Ovary (tissue), 9 donors: Measurements from ENCODE around the gene MICA. TPM values are rescaled to one million over a fixed set of nuclear protein-coding genes. Genes with fewer than 3 reads are reported as not detected.

Experiments
- DNase-seq, 5 donors: peaks; one replicate each; pipeline ENCODE4 v3.0.0-alpha.2; 2019 to 2020
- H3K27ac ChIP-seq, 2 donors: fragments of 200-600 bp; one replicate each; pipeline versions ENCODE4 v1.5.1 to v1.8.0; 2019 to 2022
- H3K27me3 ChIP-seq: fragments of 200-600 bp; one replicate; pipeline ENCODE4 v1.8.0; 2022
- H3K36me3 ChIP-seq: fragments of 200-600 bp; sonication (generic); one replicate; pipeline ENCODE4 v1.5.1; 2019
- H3K4me1 ChIP-seq: one replicate; pipeline ENCODE4 v1.8.1; 2013; ENCODE audit warnings: mild to moderate bottlenecking, moderate library complexity; ENCODE audit not compliant: insufficient read depth
- H3K4me3 ChIP-seq: fragments of 200-600 bp; sonication (generic); one replicate; pipeline ENCODE4 v1.5.1; 2017
- H3K9me3 ChIP-seq, 2 donors: fragments of 200-600 bp in 1 of 2; sonication (generic) in 1 of 2; one replicate each; pipeline versions ENCODE4 v1.5.1 to v1.8.1; 2013 to 2019; ENCODE audit warnings: mild to moderate bottlenecking in 1 of 2, moderate library complexity in 1 of 2
- CTCF ChIP-seq, 3 donors: fragments of 450-650 bp in 2 of 3; fragments of 200-600 bp in 1 of 3; IDR thresholded peaks; one replicate each; pipeline versions ENCODE4 v1.5.1 to v1.8.0; 2016 to 2022; ENCODE audit warnings: antibody characterized with exemption in 3 of 3, mild to moderate bottlenecking in 1 of 3
- EP300 ChIP-seq: sonication (generic); formaldehyde crosslinking; IDR thresholded peaks from one replicate; pipeline ENCODE4 v1.6.1; 2017; ENCODE audit warnings: antibody characterized with exemption
- POLR2A ChIP-seq: fragments of 450-650 bp; IDR thresholded peaks from one replicate; pipeline ENCODE4 v1.6.1; 2017; ENCODE audit warnings: antibody characterized with exemption, mild to moderate bottlenecking, moderate library complexity
- WGBS, 3 donors: extraction: QIAGEN DNeasy Blood & Tissue Kit in 1 of 3; methylation state at CpG; one replicate each; pipeline versions ENCODE4 v1.1.5 to v1.1.7; 2013 to 2017; 5-methylcytosine and 5-hydroxymethylcytosine counted together
- intact Hi-C, 4 donors: fragments of 100-400 bp; cut with DNase I; formaldehyde crosslinking; loops; one replicate each; pipeline versions ENCODE4 v1.11.0 to v1.15.1; 2022 to 2023
- polyA plus RNA-seq, 2 donors: library from polyadenylated mRNA; stranded (reverse); fragments of 200-250 nt in 1 of 2; fragments of 350-450 nt in 1 of 2; fragmentation: Illumina TruSeq in 1 of 2; extraction: RNeasy Lipid Tissue Mini Kit (QIAGEN cat#74804) in 1 of 2; gene quantifications; one replicate each; pipeline ENCODE4 v1.2.3, GENCODE V29; 2013 to 2014
- total RNA-seq, 7 donors: library from RNA; depleted of rRNA in 2 of 7; stranded (reverse); fragments of >200 nt in 2 of 7; fragmentation: NEBNext Ultra II Directional in 3 of 7; extraction: Animal tissue kit (Norgen Biotek cat#: 25700) in 3 of 7; gene quantifications; one replicate each; pipeline versions ENCODE4 v1.1.0 to v1.2.4, GENCODE V29; 2016 to 2023
- donor health status: DM: no; HTN: no; CAD: no; lungs with moderate emphysema.
- donor health status: DM: no; HTN: no; CAD: no.
- donor health status: Bipolar disorder and iron deficiency.
- donor health status: DM: yes; HTN: yes; CAD: no.
- donor health status: DM: no; HTN: no; CAD: no.
- donor health status: DM: yes; HTN: yes; CAD: no.

MICA gene
- total and polyA plus RNA-seq, 9 donors = 15.8 to 48.9 (median 27.9) TPM

DNA sequence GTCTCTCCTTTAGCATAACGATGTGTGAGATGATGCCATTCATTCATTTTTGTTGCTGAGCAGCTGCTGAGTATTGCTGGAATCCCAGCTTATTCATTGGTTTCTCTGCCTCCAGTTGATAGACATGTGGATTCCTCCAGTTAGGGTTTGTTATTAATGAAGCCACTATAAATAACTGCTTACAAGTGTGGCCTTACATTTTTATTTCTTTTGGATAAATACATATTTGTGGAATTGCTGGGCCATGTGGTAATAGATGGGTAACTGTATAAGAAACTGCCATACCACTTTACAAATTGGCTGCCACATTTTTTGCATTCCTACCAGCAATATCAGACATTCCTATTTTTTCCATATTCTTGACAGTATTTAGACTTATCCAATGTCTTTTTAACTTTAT lies 43.8 kb upstream of the MICA start:
- no peaks in the 10 kb centered on the region for H3K4me1 ChIP-seq
- intact Hi-C loops = loop anchor here (5.0 to 10.0 kb wide), 4 partner anchors 87 to 165 kb away; partner anchors contain the start of gene HLA-C (in 1 of the 4)
- H3K4me3 ChIP-seq = no peak overlapping the region
- no peaks in the 10 kb centered on the region for H3K9me3 ChIP-seq
- DNase-seq = no peak
- 55 to 70% (median 68%) methylated on average over 1 of the region's 1 CpG for WGBS, 3 donors
- no peak for TF ChIP-seq CTCF (IDR thresholded peaks at IDR 0.05)
- TF ChIP-seq EP300 = no peak
- TF ChIP-seq POLR2A = no peak
- H3K27me3 ChIP-seq = no peaks in the 10 kb centered on the region
- H3K36me3 ChIP-seq = no peaks in the 10 kb centered on the region
- no peak overlapping the region for H3K27ac ChIP-seq

- intact Hi-C loops = loop anchor here in 1 of 4 donors (10.0 kb wide), 1 partner anchor 168 kb away; no protein-coding TSS in a partner anchor
- DNase-seq = no peak
- no peaks in the 10 kb centered on the region for H3K4me1 ChIP-seq
- 27 to 64% (median 43%) methylated on average over 5 of the region's 5 CpGs for WGBS, 3 donors
- no peaks in the 10 kb centered on the region for H3K27me3 ChIP-seq
- H3K9me3 ChIP-seq = no peaks in the 10 kb centered on the region
- H3K36me3 ChIP-seq = no peaks in the 10 kb centered on the region
- H3K27ac ChIP-seq = no peak overlapping the region
- H3K4me3 ChIP-seq = no peak overlapping the region
- TF ChIP-seq POLR2A = no peak
- TF ChIP-seq CTCF (IDR thresholded peaks at IDR 0.05) = no peak
- TF ChIP-seq EP300 = no peak
Measured at GRCh38 chr6:31362751-31363150, 40.6 kb upstream of the MICA start.

- Histone ChIP-seq H3K4me1 (no peaks in the 10 kb centered on the region), H3K4me3 (no peak overlapping the region), H3K27ac (no peak overlapping the region), H3K27me3 (no peaks in the 10 kb centered on the region), H3K9me3 (no peaks in the 10 kb centered on the region), H3K36me3 (no peaks in the 10 kb centered on the region)
- intact Hi-C loops = loop anchor here in 1 of 4 donors (10.0 kb wide), 1 partner anchor 169 kb away; no protein-coding TSS in a partner anchor
- no peak for TF ChIP-seq CTCF (IDR thresholded peaks at IDR 0.05)
- no peak for TF ChIP-seq POLR2A
- DNase-seq = no peak
Measured at GRCh38 chr6:31363811-31364210, 39.6 kb upstream of the MICA start.

- H3K9me3 ChIP-seq = no peaks in the 10 kb centered on the region
- DNase-seq = no peak
- H3K36me3 ChIP-seq = no peaks in the 10 kb centered on the region
- 62 to 75% (median 70%) methylated on average over 5 of the region's 5 CpGs for WGBS, 3 donors
- no peak overlapping the region for H3K4me3 ChIP-seq
- intact Hi-C loops = loop anchor here (5.0 to 10.0 kb wide), 3 partner anchors 169 to 229 kb away; partner anchors contain the start of gene PSORS1C2 (in 3 of the 4)
- H3K27ac ChIP-seq = no peak overlapping the region
- H3K27me3 ChIP-seq = no peaks in the 10 kb centered on the region
- H3K4me1 ChIP-seq = no peaks in the 10 kb centered on the region
- TF ChIP-seq CTCF (IDR thresholded peaks at IDR 0.05) (no peak), POLR2A (no peak), EP300 (no peak)
Measured at GRCh38 chr6:31365864-31366263, 37.5 kb upstream of the MICA start.
